Stimulated activated CD4-positive, alpha-beta T cell treated with anti-CD3 and anti-CD28 coated beads, Interleukin-2, amount 100 ng/mL, for 4 hours (primary cell): ENCODE results near the gene LSAMP.
A peak's percentile ranks its signal among the peaks of the same experiment; 100 is the strongest.

Source experiments
- DNase-seq: peaks from one replicate; pipeline ENCODE4 v3.0.0-alpha.2; 2020; ENCODE audit warnings: low read depth

The LSAMP gene

GRCh38 chr3:115836944-115837343 is 608.3 kb downstream of the LSAMP start:
- no peak for DNase-seq

- DNase-seq, result no peak
Observed at GRCh38 chr3:115835946-115836345, 609.3 kb downstream of the LSAMP start.

- DNase-seq, result no peak
Observed at GRCh38 chr3:115834068-115834467, 611.2 kb downstream of the LSAMP start.

GRCh38 chr3:115833074-115833473 is 612.2 kb downstream of the LSAMP start:
- DNase-seq, result no peak

- no peak for DNase-seq
Observed at GRCh38 chr3:115832265-115832664, 613.0 kb downstream of the LSAMP start.

- DNase-seq, result no peak
Observed at GRCh38 chr3:115831864-115832263, 613.4 kb downstream of the LSAMP start.

GRCh38 chr3:115830764-115831395 is 614.4 kb downstream of the LSAMP start:
- DNase-seq, result no peak

- DNase-seq, result no peak
Observed at GRCh38 chr3:115828401-115828800, 616.9 kb downstream of the LSAMP start.

- no peak for DNase-seq
Observed at GRCh38 chr3:115827495-115827894, 617.8 kb downstream of the LSAMP start.

GRCh38 chr3:115825046-115825445 is 620.2 kb downstream of the LSAMP start:
- DNase-seq, result no peak

- DNase-seq, result no peak
Observed at GRCh38 chr3:115823083-115823482, 622.2 kb downstream of the LSAMP start.

- DNase-seq, result no peak
Observed at GRCh38 chr3:115822579-115822978, 622.7 kb downstream of the LSAMP start.

- peak; percentile 46 for DNase-seq
Observed at GRCh38 chr3:115819785-115820384, 625.4 kb downstream of the LSAMP start.

- DNase-seq, result peak; percentile 51
Observed at GRCh38 chr3:115814778-115815380, 630.4 kb downstream of the LSAMP start.

GRCh38 chr3:115814006-115814405 is 631.3 kb downstream of the LSAMP start:
- no peak for DNase-seq

- no peak for DNase-seq
Observed at GRCh38 chr3:115808816-115809215, 636.5 kb downstream of the LSAMP start.

GRCh38 chr3:115808244-115808643 is 637.0 kb downstream of the LSAMP start:
- no peak for DNase-seq

GRCh38 chr3:115806501-115806900 is 638.8 kb downstream of the LSAMP start:
- DNase-seq, result no peak

- DNase-seq, result no peak
Observed at GRCh38 chr3:115805520-115805919, 639.8 kb downstream of the LSAMP start.

GRCh38 chr3:115804713-115805119 is 640.6 kb downstream of the LSAMP start:
- no peak for DNase-seq

GRCh38 chr3:115804200-115804599 is 641.1 kb downstream of the LSAMP start:
- DNase-seq, result no peak

- no peak for DNase-seq
Observed at GRCh38 chr3:115803661-115804060, 641.6 kb downstream of the LSAMP start.

GRCh38 chr3:115800489-115801075 is 644.7 kb downstream of the LSAMP start:
- no peak for DNase-seq
